Measurements from ENCODE around the gene FADS2. TPM values are rescaled to one million over a fixed set of nuclear protein-coding genes. Genes with fewer than 3 reads are reported as not detected.

FADS2 gene
- total RNA-seq, 4 donors from 2014 or later, result 2.8 to 9.3 (median 7.0) TPM

GRCh38 chr11:61847914-61848581 is 19.9 kb downstream of the FADS2 start:
- WGBS, 2 donors, result 86 to 94% methylated on average over 16 to 17 of the region's 18 CpGs
- intact Hi-C loops (cut with DNase I), result no loop called here
- H3K4me3 ChIP-seq (replicated peaks in 1 of 3), result no peak overlapping the region
- DNase-seq, result no peak
- no peaks in the 10 kb centered on the region for H3K36me3 ChIP-seq
- H3K27me3 ChIP-seq, result no peaks in the 10 kb centered on the region
- H3K9me3 ChIP-seq, result no peaks in the 10 kb centered on the region
- H3K27ac ChIP-seq, result no peak overlapping the region
- H3K4me1 ChIP-seq, result no peaks in the 10 kb centered on the region
- TF ChIP-seq CTCF (IDR thresholded peaks at IDR 0.05) (no peak), POLR2A (IDR thresholded peaks at IDR 0.05) (no peak)

GRCh38 chr11:61848631-61849030 is 20.5 kb downstream of the FADS2 start:
- WGBS, 2 donors, result 94 to 96% methylated on average over 9 of the region's 9 CpGs
- Histone ChIP-seq H3K9me3 (no peaks in the 10 kb centered on the region), H3K36me3 (no peaks in the 10 kb centered on the region), H3K27ac (no peak overlapping the region), H3K4me1 (no peaks in the 10 kb centered on the region), H3K4me3 (replicated peaks in 1 of 3) (no peak overlapping the region), H3K27me3 (no peaks in the 10 kb centered on the region)
- TF ChIP-seq POLR2A (IDR thresholded peaks at IDR 0.05) (no peak), CTCF (IDR thresholded peaks at IDR 0.05) (no peak)
- no peak for DNase-seq
- intact Hi-C loops (cut with DNase I), result no loop called here

GRCh38 chr11:61850687-61851086 is 22.6 kb downstream of the FADS2 start:
- H3K4me1 ChIP-seq, result no peaks in the 10 kb centered on the region
- H3K9me3 ChIP-seq, result no peaks in the 10 kb centered on the region
- H3K4me3 ChIP-seq (replicated peaks in 1 of 3), result no peak overlapping the region
- TF ChIP-seq CTCF (IDR thresholded peaks at IDR 0.05) (no peak), POLR2A (IDR thresholded peaks at IDR 0.05) (no peak)
- no peak overlapping the region for H3K27ac ChIP-seq
- intact Hi-C loops (cut with DNase I), result no loop called here
- no peak for DNase-seq
- no peaks in the 10 kb centered on the region for H3K27me3 ChIP-seq
- WGBS, 2 donors, result 79 to 86% methylated on average over 7 of the region's 7 CpGs
- no peaks in the 10 kb centered on the region for H3K36me3 ChIP-seq

DNA sequence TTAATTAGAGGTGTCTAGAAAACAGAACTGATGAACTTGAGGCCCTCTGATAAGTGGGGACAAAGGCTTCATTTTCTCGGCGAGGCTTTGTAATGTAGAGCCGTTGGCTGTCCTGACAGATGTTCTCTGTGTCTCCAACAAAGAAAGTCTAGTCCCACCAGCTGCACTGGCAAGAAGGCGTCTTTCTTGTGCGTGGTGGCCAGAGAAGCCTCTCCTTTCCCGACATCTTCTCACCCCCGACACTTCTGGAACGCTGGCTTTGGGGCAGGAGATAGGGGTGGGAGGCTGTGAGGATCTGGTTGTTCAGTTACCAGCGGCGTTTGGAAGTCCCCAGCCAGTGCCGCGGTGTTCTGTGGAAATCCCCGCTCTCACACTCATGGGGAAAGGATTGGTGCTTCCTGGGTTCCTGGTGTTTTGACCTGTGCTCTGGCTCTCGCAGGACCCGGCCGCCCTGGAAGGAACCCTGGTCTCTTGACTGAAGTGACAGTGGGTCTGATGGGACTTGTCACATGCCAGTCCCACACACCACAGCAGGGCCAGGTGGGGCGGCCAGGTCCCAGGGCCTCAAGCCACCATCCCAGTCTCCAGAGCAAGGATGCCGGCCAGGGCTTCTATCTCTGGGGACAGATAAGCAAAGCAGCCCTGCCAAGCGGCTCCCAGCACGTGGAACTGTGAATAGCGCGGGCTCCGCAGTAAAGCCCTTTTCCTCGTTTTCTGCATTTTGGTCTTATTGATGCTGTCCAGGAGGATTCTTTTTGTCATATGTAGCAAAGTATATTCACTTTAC is 23.2 kb downstream of the FADS2 start:
- no peak overlapping the region for H3K4me3 ChIP-seq (replicated peaks in 1 of 3)
- H3K27ac ChIP-seq, result no peak overlapping the region
- no peak for DNase-seq

More for the DNA sequence above, 23.2 kb downstream of the FADS2 start:
- no peaks in the 10 kb centered on the region for H3K4me1 ChIP-seq
- no peaks in the 10 kb centered on the region for H3K27me3 ChIP-seq
- H3K9me3 ChIP-seq, result no peaks in the 10 kb centered on the region
- TF ChIP-seq CTCF (IDR thresholded peaks at IDR 0.05), result no peak
- no peak for TF ChIP-seq POLR2A (IDR thresholded peaks at IDR 0.05)
- no peaks in the 10 kb centered on the region for H3K36me3 ChIP-seq
- intact Hi-C loops (cut with DNase I), result no loop called here
- 83 to 85% methylated on average over 23 to 24 of the region's 24 CpGs for WGBS, 2 donors
